Fibroblast of pulmonary artery (primary cell): ENCODE results near the gene SORCS1.
A peak's percentile ranks its signal among the peaks of the same experiment; 100 is the strongest.

Experiments
- DNase-seq: peaks from one replicate; pipeline ENCODE4 v3.0.0-alpha.2; 2010; ENCODE audit warnings: low read depth
- H3K4me3 ChIP-seq: replicated peaks from 2 replicates; pipeline ENCODE4 v1.5.1; 2011; ENCODE audit warnings: low read depth, mild to moderate bottlenecking, control low read depth, low read length, moderate library complexity
- CTCF ChIP-seq: IDR thresholded peaks from 2 replicates; pipeline ENCODE4 v1.5.1; 2011; ENCODE audit warnings: mild to moderate bottlenecking, control low read depth, low read length, inconsistent platforms; ENCODE audit errors: missing control alignments

The SORCS1 gene

GRCh38 chr10:106563384-106563783 is 601.1 kb downstream of the SORCS1 start:
- no peak for TF ChIP-seq CTCF
- H3K4me3 ChIP-seq: no peak overlapping the region
- no peak for DNase-seq

DNA sequence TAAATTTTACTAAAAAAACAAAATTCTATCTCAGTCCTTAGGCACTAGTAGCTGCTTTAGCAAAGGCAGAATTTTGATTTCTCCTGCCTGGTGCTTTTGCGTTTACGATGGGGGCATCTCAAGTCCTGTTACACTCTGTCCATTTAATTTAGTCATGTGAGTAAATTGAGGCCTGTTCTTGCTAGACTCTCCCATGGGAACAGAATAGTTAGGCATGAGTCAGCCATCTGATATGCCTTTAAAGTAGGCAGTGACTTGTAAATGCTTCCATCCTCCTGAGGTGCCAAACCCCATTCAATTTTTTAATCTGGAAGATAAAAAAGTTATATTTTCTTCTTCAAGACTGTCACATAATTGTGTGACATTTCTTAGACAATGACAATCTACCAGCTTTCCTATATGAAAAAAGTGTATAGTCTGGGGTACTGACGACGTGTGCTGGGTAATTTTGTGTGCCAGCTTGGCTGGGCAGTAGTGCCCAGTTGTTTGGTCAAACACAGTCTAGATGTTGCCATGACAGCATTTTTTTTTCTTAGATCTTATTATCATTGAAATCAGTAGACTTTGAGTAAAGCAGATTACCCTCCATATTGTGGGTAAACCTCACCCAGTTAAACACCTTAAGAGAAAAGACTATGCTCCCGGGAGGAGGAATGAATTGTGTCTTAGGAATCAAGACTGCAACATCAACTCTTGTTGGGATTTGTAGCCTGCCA is 603.4 kb downstream of the SORCS1 start:
- DNase-seq: peak; percentile 80
- no peak overlapping the region for H3K4me3 ChIP-seq
- TF ChIP-seq CTCF: no peak

DNA sequence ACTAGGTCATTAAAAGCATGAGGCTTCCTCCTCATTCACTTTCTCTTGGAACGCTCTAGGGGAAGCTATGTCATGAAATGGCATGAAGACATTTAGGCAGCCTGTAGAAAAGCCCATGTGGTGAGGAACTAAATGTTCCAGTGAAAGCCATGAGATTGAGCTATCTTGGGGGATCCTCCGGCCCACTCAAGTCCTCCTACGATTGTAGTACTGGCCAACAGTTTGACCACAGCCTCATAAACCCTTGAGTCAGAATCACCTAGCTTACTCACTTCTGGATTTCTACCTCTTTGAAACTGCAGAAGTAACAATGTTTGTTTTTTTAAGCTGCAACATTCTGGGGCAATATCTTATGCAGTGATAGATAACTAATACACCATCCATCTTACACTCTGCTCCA is 605.1 kb downstream of the SORCS1 start:
- no peak overlapping the region for H3K4me3 ChIP-seq
- peak; percentile 42 for DNase-seq
- TF ChIP-seq CTCF: no peak

- peak; percentile 54 for DNase-seq
- H3K4me3 ChIP-seq: no peak overlapping the region
- TF ChIP-seq CTCF: no peak
Measured at GRCh38 chr10:106557951-106558733, 606.4 kb downstream of the SORCS1 start.

GRCh38 chr10:106557053-106557452 is 607.5 kb downstream of the SORCS1 start:
- no peak overlapping the region for H3K4me3 ChIP-seq
- DNase-seq: peak; percentile 40
- TF ChIP-seq CTCF: no peak

GRCh38 chr10:106555599-106555998 is 608.9 kb downstream of the SORCS1 start:
- H3K4me3 ChIP-seq: no peak overlapping the region
- peak; percentile 13 for TF ChIP-seq CTCF
- no peak for DNase-seq
